Endodermal cell (in vitro differentiated cells): ENCODE results near the gene AKAP6. TPM values are rescaled to one million over a fixed set of nuclear protein-coding genes. Genes with fewer than 3 reads are reported as not detected.

Experiments
- DNase-seq: peaks from one replicate; pipeline ENCODE4 v3.0.0-alpha.2; 2017
- H3K27ac ChIP-seq: 2 replicates; pipeline ENCODE4 v1.5.1; 2013; ENCODE audit warnings: mild to moderate bottlenecking, low read depth, low read length, moderate library complexity
- H3K27me3 ChIP-seq: 2 replicates; pipeline ENCODE4 v1.6.1; 2013; ENCODE audit warnings: mild to moderate bottlenecking, low read length, moderate library complexity; ENCODE audit not compliant: insufficient read depth, control insufficient read depth, poor library complexity, severe bottlenecking
- H3K36me3 ChIP-seq: 2 replicates; pipeline ENCODE4 v1.7.0; 2013; ENCODE audit warnings: mild to moderate bottlenecking, low read length, moderate library complexity; ENCODE audit not compliant: control insufficient read depth, insufficient read depth
- H3K4me1 ChIP-seq: one replicate; pipeline ENCODE4 v1.7.0; 2013; ENCODE audit warnings: low read length; ENCODE audit not compliant: control insufficient read depth, insufficient read depth
- H3K4me3 ChIP-seq: 2 replicates; pipeline ENCODE4 v1.5.1; 2013; ENCODE audit warnings: mild to moderate bottlenecking, low read length, moderate library complexity
- H3K9ac ChIP-seq: 2 replicates; pipeline ENCODE4 v1.6.1; 2013; ENCODE audit warnings: mild to moderate bottlenecking, low read length, moderate library complexity; ENCODE audit not compliant: poor library complexity, severe bottlenecking; ENCODE audit errors: extremely low read depth
- H3K9me3 ChIP-seq: 2 replicates; pipeline ENCODE4 v1.6.1; 2013; ENCODE audit warnings: mild to moderate bottlenecking, low read length, moderate library complexity; ENCODE audit not compliant: control insufficient read depth
- H3K27ac Mint-ChIP-seq: 2 replicates; pipeline ENCODE4 v1.8.0; 2020; ENCODE audit warnings: mixed read lengths
- H3K27me3 Mint-ChIP-seq: 2 replicates; pipeline ENCODE4 v1.8.0; 2021; ENCODE audit warnings: mild to moderate bottlenecking, mixed read lengths; ENCODE audit not compliant: insufficient read depth
- H3K36me3 Mint-ChIP-seq: 2 replicates; pipeline ENCODE4 v1.8.0; 2020; ENCODE audit warnings: low read depth, mixed read lengths
- H3K4me1 Mint-ChIP-seq: 2 replicates; pipeline ENCODE4 v1.8.0; 2020; ENCODE audit warnings: mixed read lengths
- H3K4me3 Mint-ChIP-seq: 2 replicates; pipeline ENCODE4 v1.8.0; 2020; ENCODE audit warnings: mild to moderate bottlenecking, moderate library complexity, mixed read lengths
- H3K9me3 Mint-ChIP-seq: 2 replicates; pipeline ENCODE4 v1.8.0; 2020; ENCODE audit warnings: mild to moderate bottlenecking, mixed read lengths
- CTCF ChIP-seq: fragments of 200-600 bp; sonication (generic); conservative IDR thresholded peaks from 2 replicates; pipeline ENCODE4 v1.5.0; 2021; ENCODE audit warnings: antibody characterized with exemption, mild to moderate bottlenecking
- WGBS, 2 experiments: methylation state at CpG; one replicate each; pipeline versions ENCODE4 v1.1.5 to v1.1.7; 2013; ENCODE audit warnings: missing lambda C conversion rate in 2 of 2, mixed read lengths in 1 of 2; ENCODE audit not compliant: insufficient coverage in 1 of 2, insufficient read length in 1 of 2; 5-methylcytosine and 5-hydroxymethylcytosine counted together
- total RNA-seq, 2 donors: library from RNA; stranded (reverse); fragmentation: NEBNext Ultra II Directional in 1 of 2; extraction: Animal tissue kit (Norgen Biotek cat#: 25700) in 1 of 2; gene quantifications; 2 replicates in 1 of 2; 3 replicates in 1 of 2; pipeline ENCODE4 v1.2.1, GENCODE V29; 2021

Gene AKAP6
- total RNA-seq, 2 donors from 2014 or later: 4.3 to 5.0 TPM

GRCh38 chr14:32513571-32514009, 184.5 kb downstream of the AKAP6 start:
- Histone ChIP-seq H3K27me3 (no peaks in the 10 kb centered on the region), H3K9me3 (no peaks in the 10 kb centered on the region), H3K36me3 (no peaks in the 10 kb centered on the region), H3K27ac (no peak overlapping the region), H3K4me3 (no peak overlapping the region), H3K4me1 (no peaks in the 10 kb centered on the region), H3K9ac (no peak overlapping the region)
- no peaks in the 10 kb centered on the region for H3K36me3 Mint-ChIP-seq
- no peak overlapping the region for H3K4me3 Mint-ChIP-seq
- no CpG with 5 or more reads among the region's 1 CpG for WGBS, 2 experiments
- H3K4me1 Mint-ChIP-seq: peaks cover 5% of the 10 kb centered on the region
- H3K27me3 Mint-ChIP-seq: no peaks in the 10 kb centered on the region
- no peak for DNase-seq
- peaks cover 10% of the 10 kb centered on the region for H3K9me3 Mint-ChIP-seq
- H3K27ac Mint-ChIP-seq: no peak overlapping the region
- TF ChIP-seq CTCF: peak; percentile 63

- no CpG with 5 or more reads among the region's 1 CpG for WGBS, 2 experiments
- H3K9me3 ChIP-seq: no peaks in the 10 kb centered on the region
- TF ChIP-seq CTCF: no peak
- H3K9me3 Mint-ChIP-seq: peaks cover 10% of the 10 kb centered on the region
- H3K4me3 Mint-ChIP-seq: no peak overlapping the region
- H3K27me3 ChIP-seq: no peaks in the 10 kb centered on the region
- no peak overlapping the region for H3K27ac Mint-ChIP-seq
- H3K9ac ChIP-seq: no peak overlapping the region
- H3K4me3 ChIP-seq: no peak overlapping the region
- H3K36me3 ChIP-seq: no peaks in the 10 kb centered on the region
- H3K36me3 Mint-ChIP-seq: no peaks in the 10 kb centered on the region
- no peak overlapping the region for H3K27ac ChIP-seq
- H3K27me3 Mint-ChIP-seq: no peaks in the 10 kb centered on the region
- H3K4me1 Mint-ChIP-seq: peaks cover 5% of the 10 kb centered on the region
- DNase-seq: no peak
- H3K4me1 ChIP-seq: no peaks in the 10 kb centered on the region
Observed at GRCh38 chr14:32514236-32514635, 185.1 kb downstream of the AKAP6 start.

GRCh38 chr14:32514681-32515080, 185.6 kb downstream of the AKAP6 start:
- H3K4me3 Mint-ChIP-seq: no peak overlapping the region
- DNase-seq: no peak
- H3K4me1 Mint-ChIP-seq: peaks cover 5% of the 10 kb centered on the region
- no peaks in the 10 kb centered on the region for H3K36me3 Mint-ChIP-seq
- H3K27ac ChIP-seq: no peak overlapping the region
- H3K9me3 Mint-ChIP-seq: peaks cover 10% of the 10 kb centered on the region
- no peaks in the 10 kb centered on the region for H3K36me3 ChIP-seq
- no peaks in the 10 kb centered on the region for H3K27me3 ChIP-seq
- H3K9me3 ChIP-seq: no peaks in the 10 kb centered on the region
- no peak overlapping the region for H3K4me3 ChIP-seq
- no peaks in the 10 kb centered on the region for H3K4me1 ChIP-seq
- H3K27ac Mint-ChIP-seq: no peak overlapping the region
- H3K27me3 Mint-ChIP-seq: no peaks in the 10 kb centered on the region
- no peak overlapping the region for H3K9ac ChIP-seq
- TF ChIP-seq CTCF: no peak
